Measurements from ENCODE around the gene SHISA4.
"Not testable (repeated sequence)": the region's sequence is repeated elsewhere in the genome, so short reads cannot be mapped to it uniquely, and the experiment has no call there.

The SHISA4 gene, protein sequence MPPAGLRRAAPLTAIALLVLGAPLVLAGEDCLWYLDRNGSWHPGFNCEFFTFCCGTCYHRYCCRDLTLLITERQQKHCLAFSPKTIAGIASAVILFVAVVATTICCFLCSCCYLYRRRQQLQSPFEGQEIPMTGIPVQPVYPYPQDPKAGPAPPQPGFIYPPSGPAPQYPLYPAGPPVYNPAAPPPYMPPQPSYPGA

DNA sequence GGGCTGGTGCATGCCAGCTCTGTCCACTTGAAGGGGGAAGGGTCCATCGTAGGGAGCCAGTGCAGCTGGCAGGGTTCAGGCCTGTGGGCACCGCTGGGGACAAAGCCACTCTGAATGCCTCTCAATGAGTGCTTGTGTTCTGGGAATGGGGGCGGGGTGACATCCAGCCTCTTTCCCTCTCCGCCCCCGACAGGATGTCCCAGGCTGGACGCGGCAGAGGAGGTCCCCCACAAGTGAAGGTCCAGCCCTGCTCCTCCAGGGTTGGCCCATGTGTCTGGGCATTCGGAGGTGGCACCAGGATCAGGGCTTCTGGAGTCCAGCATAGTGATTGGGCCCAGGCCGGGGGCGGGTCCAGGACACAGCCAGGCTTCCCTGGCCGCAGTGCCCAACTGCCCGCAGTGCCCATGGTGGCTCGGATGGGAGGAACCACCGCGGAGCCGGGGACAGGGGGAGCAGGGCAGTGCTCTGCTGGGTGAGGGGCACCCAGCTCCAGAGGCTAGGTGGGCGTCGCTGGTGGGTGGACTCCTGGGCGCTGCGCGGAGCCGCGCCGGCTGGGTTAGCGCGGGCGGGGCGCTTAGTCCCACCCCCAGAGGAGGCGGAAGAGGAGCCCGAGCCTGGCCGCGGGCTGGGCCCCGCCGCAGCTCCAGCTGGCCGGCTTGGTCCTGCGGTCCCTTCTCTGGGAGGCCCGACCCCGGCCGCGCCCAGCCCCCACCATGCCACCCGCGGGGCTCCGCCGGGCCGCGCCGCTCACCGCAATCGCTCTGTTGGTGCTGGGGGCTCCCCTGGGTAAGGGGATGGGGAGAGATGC, at the start of gene SHISA4:
TSS of gene SHISA4 (plus strand) at position 617 of the 808 bp plus-strand sequence. CDS start at position 714, 97 bp downstream.
- no peak for DNase-seq

DNA sequence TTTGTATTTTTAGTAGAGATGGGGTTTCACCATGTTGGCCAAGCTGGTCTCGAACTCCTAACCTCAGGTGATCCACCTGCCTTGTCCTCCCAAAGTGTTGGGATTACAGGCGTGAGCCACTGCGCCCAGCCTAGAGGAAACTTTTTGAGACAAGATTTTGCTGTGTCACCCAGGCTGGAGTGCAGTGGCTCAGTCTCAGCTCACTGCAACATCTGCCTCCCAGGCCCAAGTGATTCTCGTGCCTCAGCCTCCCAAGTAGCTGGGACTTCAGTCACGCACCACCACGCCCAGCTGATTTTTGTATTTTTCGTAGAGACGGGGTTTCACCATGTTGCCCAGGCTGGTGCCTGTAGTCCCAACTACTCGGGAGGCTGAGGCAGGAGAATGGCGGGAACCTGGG, 49.6 kb upstream of the SHISA4 start:
- not testable (repeated sequence) for DNase-seq

DNA sequence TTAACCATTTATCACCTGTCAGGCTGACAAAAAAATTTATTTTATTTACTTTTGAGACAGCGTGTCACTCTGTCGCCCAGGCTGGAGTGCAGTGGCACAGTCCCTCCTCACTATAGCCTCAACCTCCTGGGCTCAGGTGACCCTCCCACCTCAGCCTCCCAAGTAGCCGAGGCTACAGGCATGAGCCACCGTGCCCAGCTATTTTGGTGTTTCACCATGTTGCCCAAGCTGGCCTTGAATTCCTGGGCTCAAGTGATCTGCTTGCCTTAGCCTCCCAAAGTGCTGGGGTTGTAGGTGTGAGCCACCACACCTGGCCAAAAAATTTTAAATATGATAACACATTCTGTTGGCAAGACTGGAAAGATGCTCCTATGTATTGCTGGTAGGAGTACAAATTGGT, 48.6 kb upstream of the SHISA4 start:
- no peak for DNase-seq

DNA sequence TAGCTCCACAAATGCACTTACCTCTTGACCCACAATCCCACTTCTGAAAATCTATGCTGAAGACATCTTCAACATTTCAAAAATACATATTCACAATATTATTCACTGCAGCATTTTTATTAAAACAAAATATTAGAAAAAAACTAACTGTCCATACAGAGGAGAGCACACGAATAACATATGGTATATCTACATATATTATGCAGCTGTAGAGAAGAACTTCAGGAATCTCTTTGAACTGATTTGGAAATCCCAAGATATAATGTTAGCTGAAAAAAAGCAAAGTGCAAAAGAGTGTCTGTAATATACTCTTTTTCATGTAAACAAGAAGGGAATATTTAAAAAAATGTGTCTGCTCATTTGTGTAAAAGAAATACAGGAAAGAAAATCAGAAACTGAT, 48.2 kb upstream of the SHISA4 start:
- no peak for DNase-seq

DNA sequence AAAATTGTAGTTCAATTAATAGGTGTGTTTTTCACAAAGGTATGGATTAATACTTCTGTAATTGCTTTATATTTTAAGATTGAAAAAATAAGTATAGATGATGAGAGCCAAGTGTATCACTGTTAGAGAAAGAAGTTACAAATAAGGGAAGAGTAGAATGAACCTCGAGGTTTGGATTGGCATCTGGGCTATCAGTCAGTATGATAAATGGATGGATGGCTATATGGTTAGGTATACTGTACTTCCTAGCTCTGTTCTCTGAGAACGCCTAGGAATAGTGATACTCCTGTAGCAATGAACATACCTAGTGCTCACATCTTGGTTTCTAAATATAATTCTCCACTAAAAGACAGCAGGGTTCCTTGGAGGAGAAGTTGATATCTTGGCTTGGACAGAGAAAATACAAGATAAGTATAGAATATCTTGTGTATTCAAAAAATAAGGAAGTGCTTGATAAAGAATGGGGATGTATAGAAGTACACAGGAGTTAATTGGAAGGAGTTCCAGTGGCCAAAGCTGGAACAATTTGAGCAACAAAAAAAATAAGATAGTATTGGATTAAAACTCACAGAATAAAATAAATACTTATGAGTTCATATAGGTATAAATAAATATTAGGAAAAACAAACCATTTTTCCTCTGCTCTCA, 47.3 kb upstream of the SHISA4 start:
- no peak for DNase-seq

DNA sequence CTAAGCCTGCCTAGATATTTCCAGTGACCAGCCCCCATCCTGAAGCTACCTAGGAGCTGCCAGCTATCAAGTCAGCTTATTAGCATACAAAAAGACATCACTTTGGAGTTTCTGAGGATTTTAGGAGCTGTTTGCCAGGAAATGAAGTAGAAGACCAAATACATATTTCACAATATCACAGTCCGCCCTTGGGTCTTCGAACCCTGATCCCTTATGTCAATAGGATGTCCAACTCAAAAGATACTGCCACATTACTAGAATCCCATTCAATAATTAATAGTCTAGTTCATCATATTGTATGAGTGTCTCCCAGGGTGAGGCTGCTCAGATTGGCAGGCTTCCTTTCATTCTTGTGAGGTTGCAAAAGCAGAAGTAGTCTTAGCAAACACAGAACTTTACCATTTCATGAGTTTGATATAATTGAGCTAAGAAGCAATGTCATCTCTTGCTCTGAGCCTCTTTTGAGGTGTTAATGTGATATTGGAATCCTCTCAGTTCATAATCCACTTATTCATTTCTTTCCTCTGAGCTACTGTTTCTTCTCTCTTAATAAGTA, 46.1 kb upstream of the SHISA4 start:
- no peak for DNase-seq

DNA sequence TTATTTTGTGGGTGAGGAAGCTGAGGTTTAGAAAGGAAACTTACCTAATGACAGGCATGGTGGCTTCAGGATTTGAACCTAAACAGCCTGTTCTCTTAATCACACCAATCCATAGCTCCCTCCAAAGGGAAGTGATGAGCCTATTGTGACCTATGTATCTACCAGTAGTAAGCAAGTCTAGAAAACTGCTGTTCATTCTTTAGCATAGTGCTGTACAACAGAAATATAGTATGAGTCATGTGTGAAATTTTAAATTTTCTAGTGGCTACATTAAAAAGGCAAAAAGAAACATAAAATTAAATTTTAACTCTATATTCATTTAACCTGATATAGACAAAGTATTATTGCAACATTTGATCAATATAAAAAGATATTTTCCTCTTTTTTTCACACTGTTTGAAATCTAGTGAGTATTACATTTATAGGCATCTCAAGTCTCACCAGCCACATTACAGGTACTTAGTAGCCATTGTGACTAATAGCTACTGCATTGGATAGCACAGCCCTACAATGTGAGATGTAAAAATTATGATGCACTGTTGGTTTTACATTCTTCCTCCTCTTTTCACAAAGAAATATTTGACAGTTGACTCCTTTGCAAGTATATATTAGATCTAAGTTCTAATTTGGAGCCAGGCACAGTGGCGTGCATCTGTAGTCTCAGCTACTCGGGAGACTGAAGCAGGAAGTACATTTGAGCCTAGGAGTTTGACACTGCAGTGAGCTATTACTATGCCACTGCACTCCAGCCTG, 43.2 kb upstream of the SHISA4 start:
- DNase-seq: no peak

DNA sequence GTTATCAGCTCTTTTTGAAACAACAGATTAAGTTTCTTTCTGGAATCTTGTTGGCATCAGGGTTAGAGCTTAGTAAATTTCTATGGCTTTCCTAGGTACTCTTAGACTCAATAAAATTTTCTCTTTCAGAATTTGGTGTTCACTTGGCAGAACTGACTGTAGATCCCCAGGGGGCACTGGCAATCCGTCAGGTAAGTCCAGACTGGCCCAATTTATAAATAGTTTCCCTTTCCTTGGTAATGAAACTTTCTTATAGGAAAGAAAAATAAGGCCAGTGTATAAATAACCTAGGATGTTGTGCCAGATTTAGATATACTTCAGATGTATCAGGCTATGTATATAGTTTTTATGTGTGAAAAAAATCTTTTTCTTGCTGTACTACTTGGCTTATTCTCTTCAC, 41.5 kb upstream of the SHISA4 start:
- DNase-seq: no peak

DNA sequence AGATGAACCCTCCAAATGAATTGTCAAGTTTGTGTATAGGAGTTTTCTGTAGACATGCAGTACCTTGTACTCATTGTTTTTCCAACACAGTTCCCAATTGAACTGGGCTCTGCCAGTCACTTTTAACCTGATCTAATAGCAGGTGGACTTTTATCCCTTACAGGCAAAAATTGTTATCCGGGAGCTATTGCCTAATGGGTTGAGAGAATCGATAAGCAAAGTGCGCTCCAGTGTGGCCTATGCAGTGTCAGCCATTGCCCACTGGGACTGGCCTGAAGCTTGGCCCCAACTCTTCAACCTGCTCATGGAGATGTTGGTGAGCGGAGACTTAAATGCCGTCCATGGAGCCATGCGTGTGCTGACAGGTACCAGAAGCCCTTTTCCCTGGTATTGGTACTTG, 40.5 kb upstream of the SHISA4 start:
- DNase-seq: no peak

DNA sequence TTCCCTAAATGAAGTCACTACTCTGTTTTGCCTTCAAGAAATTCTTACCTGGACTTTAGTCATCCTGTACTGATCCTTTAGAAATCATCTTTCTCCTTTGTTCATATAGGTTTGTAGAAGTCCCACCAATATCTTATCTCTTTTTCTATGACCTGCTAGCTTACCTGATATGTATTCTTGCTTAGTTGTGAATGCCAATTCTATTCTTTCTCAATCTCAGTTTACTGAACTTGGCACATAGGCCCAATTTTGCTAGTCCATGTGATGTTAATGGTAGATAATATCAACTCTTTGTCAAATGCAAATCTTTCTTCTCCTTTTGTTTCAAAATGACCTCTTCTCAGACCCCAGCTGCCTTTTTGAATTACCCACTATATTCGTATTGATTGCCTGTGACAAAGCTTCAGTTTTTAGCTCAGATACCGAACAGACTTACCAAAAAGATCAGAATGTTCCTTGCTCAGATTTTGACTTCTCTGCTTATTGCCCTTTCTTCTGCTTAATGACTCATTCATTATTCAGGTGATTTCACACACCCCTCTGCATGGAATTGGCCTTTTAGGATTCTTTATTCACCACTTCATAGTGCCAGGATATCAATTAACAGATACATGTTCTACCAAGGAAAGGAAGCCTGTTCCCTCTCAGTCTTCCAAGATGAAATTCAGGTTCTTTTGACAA, 39.2 kb upstream of the SHISA4 start:
- DNase-seq: no peak

DNA sequence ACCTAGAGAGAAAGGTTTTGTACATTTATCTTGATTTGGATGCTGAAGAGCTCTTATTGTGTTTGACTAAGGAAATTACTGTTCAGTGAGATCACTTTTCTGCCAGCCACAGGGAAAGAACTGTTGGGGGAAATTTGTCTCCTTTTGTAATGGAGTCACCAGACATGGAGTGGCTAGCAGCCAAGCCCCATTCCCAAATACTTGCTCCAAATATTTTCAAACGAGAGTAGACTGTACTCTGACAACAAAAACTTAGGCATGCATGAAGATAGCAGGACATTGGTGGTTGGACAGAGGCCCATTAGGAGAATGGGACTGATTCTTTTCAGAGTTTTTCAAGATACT, 38.7 kb upstream of the SHISA4 start:
- no peak for DNase-seq

DNA sequence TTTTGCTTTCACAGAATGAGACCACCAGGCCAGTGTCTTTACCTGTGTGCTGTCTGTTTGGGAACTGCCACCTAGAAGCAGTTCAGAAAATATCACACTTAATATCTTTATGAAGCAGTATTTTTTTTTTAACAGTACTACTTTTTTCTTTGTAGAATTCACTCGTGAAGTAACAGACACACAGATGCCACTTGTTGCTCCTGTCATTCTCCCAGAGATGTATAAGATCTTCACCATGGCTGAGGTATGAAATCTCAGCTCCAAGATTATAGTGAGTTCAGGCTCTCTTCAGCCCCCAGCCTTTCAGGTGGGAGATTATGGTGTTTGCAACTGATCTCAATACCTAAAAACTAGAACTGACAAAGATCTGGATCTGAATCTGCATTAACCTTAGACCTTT, 36.7 kb upstream of the SHISA4 start:
- DNase-seq: no peak

DNA sequence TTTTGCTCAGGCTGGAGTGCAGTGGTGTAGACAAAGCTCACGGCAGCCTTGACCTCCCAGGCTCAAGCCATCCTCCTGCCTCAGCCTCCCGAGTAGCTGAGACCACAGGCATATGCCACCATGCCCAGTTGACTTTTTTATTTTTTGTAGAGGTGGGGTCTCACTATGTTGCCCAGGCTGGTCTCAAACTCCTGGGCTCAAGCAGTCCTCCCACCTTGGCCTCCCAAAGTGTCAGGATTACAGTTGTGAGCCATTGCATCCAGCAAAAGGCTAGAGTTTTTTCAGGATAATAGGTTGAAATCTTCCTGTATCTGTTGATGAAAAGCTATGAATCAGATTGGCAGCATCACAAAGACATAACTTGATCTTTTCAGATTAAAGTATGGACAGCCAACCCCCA, 32.0 kb upstream of the SHISA4 start:
- DNase-seq: not testable (repeated sequence)

DNA sequence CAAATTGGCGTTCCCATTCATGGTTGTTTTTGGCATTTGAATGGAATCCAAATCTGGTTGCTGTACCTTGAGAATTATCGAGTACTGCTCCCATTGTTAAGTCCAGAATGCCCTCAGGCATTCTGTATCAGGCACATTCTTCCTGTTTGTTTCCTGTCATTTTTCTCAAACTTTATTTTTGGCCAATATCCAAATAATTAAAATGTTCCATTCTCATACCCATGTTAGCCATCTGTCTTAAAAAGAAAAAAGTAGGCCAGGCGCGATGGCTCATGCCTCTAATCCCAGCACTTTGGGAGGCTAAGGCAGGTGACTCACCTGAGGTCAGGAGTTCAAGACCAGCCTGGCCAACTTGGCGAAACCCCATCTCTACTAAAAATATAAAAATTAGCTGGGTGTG, 29.3 kb upstream of the SHISA4 start:
- no peak for DNase-seq

DNA sequence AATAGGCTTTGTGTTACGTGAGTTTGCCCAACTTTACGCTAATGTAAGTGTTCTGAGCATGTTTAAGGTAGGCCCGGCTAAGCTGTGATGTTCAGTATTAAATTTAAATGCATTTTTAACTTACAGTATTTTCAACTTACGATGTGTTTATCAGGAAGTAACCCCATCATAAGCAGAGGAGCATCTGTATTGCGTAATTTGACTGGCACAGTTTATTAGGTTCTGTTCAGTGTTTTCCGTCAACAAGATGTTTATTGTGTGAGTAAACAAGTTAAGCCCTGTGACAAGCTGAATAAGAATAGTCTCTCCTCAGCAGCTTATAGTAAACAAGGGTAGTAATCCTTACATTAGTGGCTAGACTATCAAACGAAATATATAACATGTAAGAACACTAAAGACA, 27.2 kb upstream of the SHISA4 start:
- no peak for DNase-seq

DNA sequence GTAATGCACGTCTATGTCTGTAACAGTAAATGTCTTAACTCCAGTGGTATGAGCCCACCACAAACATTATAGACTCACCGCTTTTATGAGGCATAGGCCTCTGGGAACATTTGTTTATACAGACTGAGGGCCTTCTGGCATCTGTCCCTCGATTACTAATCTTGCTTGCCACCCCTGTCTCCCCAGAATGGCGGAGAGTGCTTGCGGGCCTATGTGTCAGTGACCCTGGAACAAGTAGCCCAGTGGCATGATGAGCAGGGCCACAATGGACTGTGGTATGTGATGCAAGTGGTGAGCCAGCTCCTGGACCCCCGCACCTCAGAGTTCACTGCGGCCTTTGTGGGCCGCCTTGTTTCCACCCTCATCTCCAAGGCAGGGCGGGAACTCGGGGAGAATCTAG, 18.3 kb upstream of the SHISA4 start:
- DNase-seq: no peak

DNA sequence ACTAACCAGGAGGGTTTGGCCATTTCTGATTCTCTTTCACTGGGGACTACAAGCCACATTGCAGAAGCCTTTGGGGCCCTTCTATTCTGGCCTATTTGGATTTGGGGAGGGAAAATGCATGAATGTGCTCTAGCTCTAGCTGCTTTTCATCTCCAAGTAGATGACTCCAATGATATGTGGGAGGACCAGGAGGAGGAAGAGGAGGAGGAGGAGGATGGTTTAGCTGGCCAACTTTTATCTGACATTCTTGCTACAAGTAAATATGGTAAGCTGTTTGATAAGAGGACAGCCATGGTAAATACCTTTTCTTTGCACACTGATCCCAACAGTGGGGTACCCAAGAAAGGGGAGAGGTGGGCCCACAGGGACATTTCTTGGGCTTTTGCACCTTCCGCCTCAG, 14.0 kb upstream of the SHISA4 start:
- no peak for DNase-seq

DNA sequence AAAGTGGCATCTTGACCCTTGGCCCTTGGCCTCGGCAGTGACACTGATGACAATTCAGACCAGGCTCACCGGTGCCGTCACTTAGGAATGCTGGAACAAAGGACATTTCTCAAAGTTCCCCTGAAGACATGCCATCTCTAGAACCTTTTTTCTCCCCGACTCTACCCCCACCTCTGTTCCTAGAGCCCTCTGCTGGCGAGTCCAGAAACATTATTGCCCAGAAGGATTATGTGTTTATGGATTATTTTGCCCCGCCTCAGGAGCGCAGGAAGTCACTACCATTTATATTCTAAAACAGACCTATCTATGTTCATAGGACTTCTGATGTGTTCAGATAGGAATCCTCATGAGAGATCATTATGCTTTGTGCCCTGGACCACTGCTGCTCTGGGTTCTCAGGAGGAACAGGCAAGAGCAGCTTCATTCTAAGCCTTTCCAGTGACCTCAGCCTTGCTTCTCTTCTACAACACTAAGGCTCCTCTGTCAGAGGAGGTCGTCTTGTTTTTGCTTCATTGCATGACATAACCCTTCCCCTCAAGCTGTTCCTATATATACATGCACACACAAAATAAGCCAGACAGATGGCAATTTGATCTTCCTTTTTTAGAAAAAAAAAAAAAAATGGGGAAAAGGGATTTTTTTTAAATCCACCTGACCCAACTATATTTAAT, 12.4 kb upstream of the SHISA4 start:
- no peak for DNase-seq

DNA sequence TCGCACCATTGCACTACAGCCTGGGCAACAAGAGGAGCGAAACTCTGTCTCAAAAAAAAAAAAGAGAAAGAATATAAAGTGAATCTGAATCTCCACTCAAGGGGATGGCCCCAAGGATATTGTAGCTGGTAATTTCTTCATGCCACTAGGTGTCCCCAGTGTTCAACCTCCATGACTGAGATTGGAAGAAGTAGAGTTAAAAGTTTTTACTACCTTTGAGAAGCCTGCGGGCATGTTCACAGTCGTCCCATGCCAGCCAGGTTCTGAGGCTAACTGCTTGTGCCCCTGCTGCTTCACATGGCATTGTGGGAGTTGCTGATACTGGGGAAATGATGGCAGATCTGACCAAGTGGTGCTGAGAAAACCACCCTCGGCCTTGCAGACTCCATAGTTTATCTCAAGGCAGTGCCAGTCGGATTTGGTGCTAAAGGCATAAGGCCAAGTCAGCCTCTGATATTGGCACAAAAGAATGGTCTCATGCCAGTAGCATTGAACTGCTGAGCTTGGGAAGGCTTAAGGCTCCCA, 10.8 kb upstream of the SHISA4 start:
- DNase-seq: no peak

DNA sequence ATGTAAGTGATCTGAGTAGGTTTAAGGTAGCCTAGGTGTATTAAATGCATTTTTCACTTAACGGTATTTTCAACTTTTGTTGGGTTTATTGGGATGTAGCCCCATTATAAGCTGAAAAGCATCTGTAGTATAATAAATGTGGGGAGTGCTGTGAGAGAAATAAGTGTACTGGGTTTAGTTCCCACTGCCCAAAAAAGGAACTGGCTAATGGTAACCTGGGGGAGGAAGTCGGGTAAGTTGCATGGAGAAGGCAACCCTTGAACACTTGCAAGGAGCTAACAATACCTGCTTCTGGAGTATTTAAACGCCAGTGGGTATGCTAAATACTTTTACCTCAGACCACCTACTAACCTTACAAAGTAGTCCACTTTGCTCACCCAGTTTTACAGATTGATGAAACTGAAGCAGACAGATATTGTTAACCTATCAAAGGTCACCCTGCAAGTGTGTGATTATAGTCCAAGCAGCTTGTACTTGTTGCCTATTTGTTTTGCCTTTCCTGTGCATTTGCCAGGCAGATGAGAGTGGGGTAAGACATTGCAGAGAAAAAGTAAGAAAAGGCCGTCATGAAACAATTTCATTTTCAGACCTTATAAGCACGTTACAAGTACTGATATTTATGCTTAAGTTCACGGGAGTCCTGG, 7.6 kb upstream of the SHISA4 start:
- no peak for DNase-seq

DNA sequence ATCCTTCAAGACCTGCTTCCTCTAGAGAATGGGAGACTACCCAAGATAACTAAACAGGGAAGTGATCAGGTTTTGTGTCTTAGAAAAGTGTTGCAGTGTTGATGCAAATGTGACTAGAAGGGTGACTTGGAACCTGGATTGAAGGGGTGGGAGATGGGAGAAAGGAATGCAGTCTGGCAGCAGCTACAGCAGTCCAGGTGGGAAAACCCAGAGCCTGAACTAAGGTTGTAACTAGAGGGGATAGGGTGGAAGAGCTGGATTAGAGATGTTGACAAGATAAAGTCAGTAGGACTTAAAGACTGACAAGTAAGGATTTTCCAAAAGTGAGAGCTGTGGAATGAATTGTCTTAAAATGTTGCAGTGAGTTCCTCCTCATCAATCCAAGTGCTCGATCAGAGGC, 7.1 kb upstream of the SHISA4 start:
- DNase-seq: no peak
